ENCODE measurements around the gene POSTN.
"Not testable (repeated sequence)": the region's sequence is repeated elsewhere in the genome, so short reads cannot be mapped to it uniquely, and the experiment has no call there.

DNA sequence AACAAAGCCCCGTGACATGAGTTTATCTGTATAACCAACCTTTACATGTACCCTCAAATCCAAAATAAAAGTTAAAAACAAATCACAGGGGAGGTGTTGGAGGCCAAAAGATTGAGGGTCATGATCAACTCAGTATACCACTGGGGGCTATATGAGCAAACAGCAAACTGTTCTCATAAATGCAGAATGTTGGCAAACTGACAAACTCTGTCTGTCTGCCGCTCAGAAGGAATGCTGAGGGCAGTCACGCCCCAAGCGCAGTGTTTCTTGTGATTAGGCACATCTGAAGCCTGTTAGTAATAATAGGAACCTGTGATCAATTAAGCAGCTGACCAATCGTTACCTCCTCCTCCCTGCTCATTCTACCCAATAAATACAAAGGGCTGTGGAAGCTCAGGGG, 39.8 kb downstream of the POSTN start:
- TF ChIP-seq, protein P1, sequence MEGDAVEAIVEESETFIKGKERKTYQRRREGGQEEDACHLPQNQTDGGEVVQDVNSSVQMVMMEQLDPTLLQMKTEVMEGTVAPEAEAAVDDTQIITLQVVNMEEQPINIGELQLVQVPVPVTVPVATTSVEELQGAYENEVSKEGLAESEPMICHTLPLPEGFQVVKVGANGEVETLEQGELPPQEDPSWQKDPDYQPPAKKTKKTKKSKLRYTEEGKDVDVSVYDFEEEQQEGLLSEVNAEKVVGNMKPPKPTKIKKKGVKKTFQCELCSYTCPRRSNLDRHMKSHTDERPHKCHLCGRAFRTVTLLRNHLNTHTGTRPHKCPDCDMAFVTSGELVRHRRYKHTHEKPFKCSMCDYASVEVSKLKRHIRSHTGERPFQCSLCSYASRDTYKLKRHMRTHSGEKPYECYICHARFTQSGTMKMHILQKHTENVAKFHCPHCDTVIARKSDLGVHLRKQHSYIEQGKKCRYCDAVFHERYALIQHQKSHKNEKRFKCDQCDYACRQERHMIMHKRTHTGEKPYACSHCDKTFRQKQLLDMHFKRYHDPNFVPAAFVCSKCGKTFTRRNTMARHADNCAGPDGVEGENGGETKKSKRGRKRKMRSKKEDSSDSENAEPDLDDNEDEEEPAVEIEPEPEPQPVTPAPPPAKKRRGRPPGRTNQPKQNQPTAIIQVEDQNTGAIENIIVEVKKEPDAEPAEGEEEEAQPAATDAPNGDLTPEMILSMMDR (IDR thresholded peaks at IDR 0.05), result not testable (repeated sequence)
- not testable (repeated sequence) for TF ChIP-seq POLR2A (IDR thresholded peaks at IDR 0.05)
